MCF 10A (cell line): Measurements from ENCODE around the gene OR2H1. TPM values are rescaled to one million over a fixed set of nuclear protein-coding genes. Genes with fewer than 3 reads are reported as not detected.
A peak's percentile ranks its signal among the peaks of the same experiment; 100 is the strongest.

Source experiments
- BruUV-seq: library from RNA; stranded (reverse); fragments of 400-500 nt; replicated peaks from 2 replicates; lab custom pipeline; 2021; lab: Mats Ljungman, UMichigan
- CTCF ChIA-PET: fragments of 300-600 bp; sonication (Branson Sonifier 250); formaldehyde crosslinking; extraction: SDS; loops from one replicate; lab custom pipeline; 2021; ENCODE audit warnings: antibody characterized with exemption, inconsistent platforms; lab: Yijun Ruan, JAX
- POLR2A ChIA-PET: fragments of 300-600, 350-650 bp; sonication (Branson Sonifier 250); formaldehyde crosslinking; extraction: SDS; loops from one replicate; lab custom pipeline; 2020; ENCODE audit warnings: antibody characterized with exemption, inconsistent platforms; lab: Yijun Ruan, JAX
- DNase-seq: peaks from one replicate; pipeline ENCODE4 v3.0.0-alpha.2; 2018; ENCODE audit not compliant: unreplicated experiment
- H3K27ac Mint-ChIP-seq: one replicate; pipeline ENCODE4 v1.8.0; 2022; ENCODE audit warnings: mild to moderate bottlenecking, low read depth, mixed read lengths; ENCODE audit not compliant: unreplicated experiment
- H3K27me3 Mint-ChIP-seq: one replicate; pipeline ENCODE4 v1.8.0; 2022; ENCODE audit warnings: mixed read lengths; ENCODE audit not compliant: insufficient read depth, unreplicated experiment
- H3K36me3 Mint-ChIP-seq: one replicate; pipeline ENCODE4 v1.8.0; 2022; ENCODE audit warnings: mild to moderate bottlenecking, moderate library complexity, mixed read lengths; ENCODE audit not compliant: insufficient read depth, unreplicated experiment
- H3K4me1 Mint-ChIP-seq: one replicate; pipeline ENCODE4 v1.8.0; 2022; ENCODE audit warnings: mixed read lengths; ENCODE audit not compliant: insufficient read depth, unreplicated experiment
- H3K4me3 Mint-ChIP-seq: one replicate; pipeline ENCODE4 v1.8.0; 2022; ENCODE audit warnings: mild to moderate bottlenecking, moderate library complexity, mixed read lengths; ENCODE audit not compliant: unreplicated experiment
- H3K9me3 Mint-ChIP-seq: one replicate; pipeline ENCODE4 v1.8.0; 2022; ENCODE audit warnings: mixed read lengths; ENCODE audit not compliant: unreplicated experiment
- intact Hi-C: fragments of 100-400 bp; cut with micrococcal nuclease; formaldehyde crosslinking; loops from 2 replicates; pipeline ENCODE4 v1.14.1; 2022
- total RNA-seq: library from RNA; stranded (reverse); gene quantifications from 2 replicates; pipeline ENCODE4 v1.2.3, GENCODE V29; 2022
- TF ChIP-seq, protein P1 (sequence below): fragments of 200-600 bp; IDR thresholded peaks from one replicate; pipeline ENCODE4 v1.8.0; 2022; ENCODE audit warnings: antibody characterized with exemption, mild to moderate bottlenecking; ENCODE audit not compliant: unreplicated experiment

OR2H1 gene
- total RNA-seq, 1 experiment from 2014 or later: not detected

DNA sequence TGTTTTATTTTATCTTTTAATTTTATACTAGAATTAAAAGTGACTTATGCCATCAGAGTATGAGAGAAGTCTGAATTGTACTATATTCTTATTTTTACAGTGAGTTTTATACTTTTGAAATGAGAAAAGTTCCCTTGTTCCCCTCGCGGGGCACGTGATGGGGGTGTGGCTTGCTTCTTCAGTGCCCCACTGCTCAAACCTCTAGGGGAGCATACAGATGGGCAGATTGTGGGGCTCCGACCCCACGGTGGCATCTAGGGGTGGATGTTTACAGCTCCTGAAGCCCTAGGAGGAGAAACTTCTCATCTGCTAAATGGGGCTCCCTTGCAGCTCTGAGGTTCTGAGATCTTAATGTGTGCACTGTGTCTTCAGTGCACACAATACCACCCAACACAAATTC, 42.7 kb downstream of the OR2H1 start:
- H3K4me3 Mint-ChIP-seq: no peak overlapping the region
- ChIA-PET CTCF (interaction anchor here (0.6 kb wide), 1 partner anchor 620 kb away, joined by 3 read pairs; no protein-coding TSS in a partner anchor), POLR2A (no interaction called here)
- peaks cover 51% of the 10 kb centered on the region for H3K27me3 Mint-ChIP-seq
- peaks cover 6% of the 10 kb centered on the region for H3K4me1 Mint-ChIP-seq
- no peak for DNase-seq
- TF ChIP-seq, protein P1, sequence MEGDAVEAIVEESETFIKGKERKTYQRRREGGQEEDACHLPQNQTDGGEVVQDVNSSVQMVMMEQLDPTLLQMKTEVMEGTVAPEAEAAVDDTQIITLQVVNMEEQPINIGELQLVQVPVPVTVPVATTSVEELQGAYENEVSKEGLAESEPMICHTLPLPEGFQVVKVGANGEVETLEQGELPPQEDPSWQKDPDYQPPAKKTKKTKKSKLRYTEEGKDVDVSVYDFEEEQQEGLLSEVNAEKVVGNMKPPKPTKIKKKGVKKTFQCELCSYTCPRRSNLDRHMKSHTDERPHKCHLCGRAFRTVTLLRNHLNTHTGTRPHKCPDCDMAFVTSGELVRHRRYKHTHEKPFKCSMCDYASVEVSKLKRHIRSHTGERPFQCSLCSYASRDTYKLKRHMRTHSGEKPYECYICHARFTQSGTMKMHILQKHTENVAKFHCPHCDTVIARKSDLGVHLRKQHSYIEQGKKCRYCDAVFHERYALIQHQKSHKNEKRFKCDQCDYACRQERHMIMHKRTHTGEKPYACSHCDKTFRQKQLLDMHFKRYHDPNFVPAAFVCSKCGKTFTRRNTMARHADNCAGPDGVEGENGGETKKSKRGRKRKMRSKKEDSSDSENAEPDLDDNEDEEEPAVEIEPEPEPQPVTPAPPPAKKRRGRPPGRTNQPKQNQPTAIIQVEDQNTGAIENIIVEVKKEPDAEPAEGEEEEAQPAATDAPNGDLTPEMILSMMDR: no peak
- BruUV-seq: no TSS peak
- intact Hi-C loops: no loop called here
- H3K36me3 Mint-ChIP-seq: no peaks in the 10 kb centered on the region
- H3K27ac Mint-ChIP-seq: no peak overlapping the region
- no peaks in the 10 kb centered on the region for H3K9me3 Mint-ChIP-seq

DNA sequence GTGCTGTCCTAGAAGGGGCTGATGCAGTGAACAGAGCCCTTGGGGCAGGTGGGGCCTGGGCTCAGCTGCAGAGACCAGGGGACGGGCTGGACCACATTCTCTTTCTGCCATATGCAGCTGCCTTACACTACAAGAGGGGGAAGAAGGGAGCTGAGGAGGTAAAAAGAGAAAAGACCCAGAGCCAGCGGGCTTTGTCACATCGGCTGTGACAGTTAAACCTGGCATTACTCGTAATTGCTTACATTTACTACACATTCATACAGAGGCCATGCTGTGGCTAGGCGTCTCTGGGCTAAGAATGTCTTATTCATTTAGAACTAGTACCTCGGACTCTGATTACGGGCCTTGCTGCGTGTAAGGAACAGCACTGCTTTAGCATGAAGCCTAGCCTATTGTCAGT, 43.6 kb downstream of the OR2H1 start:
- Mint-ChIP-seq H3K4me1 (peaks cover 6% of the 10 kb centered on the region), H3K27ac (no peak overlapping the region), H3K36me3 (no peaks in the 10 kb centered on the region), H3K4me3 (no peak overlapping the region), H3K9me3 (no peaks in the 10 kb centered on the region), H3K27me3 (peaks cover 42% of the 10 kb centered on the region)
- TF ChIP-seq, protein P1: no peak
- CTCF ChIA-PET: no interaction called here
- intact Hi-C loops: no loop called here
- POLR2A ChIA-PET: no interaction called here
- BruUV-seq: no TSS peak
- no peak for DNase-seq

DNA sequence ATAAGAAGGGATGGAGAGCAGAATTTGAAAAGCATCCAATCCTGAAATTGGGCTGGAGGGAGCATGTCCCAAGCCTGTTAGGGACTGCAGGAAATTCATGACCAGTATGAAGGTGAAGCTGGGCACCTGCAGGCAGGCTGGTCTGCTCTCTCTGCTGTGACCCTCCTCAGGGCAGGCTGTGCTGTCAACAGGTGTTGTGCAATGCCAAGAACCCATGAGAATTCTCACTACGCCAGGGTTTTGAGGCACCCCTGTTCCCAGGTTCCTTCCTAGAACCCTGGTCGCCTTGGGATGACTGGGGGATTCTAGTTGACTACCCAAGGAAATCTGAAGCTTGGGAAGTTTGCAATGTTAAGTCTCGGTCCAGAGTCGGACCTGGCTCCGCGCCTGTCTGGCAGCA, 44.2 kb downstream of the OR2H1 start:
- intact Hi-C loops: no loop called here
- BruUV-seq: no TSS peak
- peaks cover 6% of the 10 kb centered on the region for H3K4me1 Mint-ChIP-seq
- DNase-seq: no peak
- CTCF ChIA-PET: no interaction called here
- POLR2A ChIA-PET: no interaction called here
- no peaks in the 10 kb centered on the region for H3K9me3 Mint-ChIP-seq
- no peak overlapping the region for H3K27ac Mint-ChIP-seq
- H3K4me3 Mint-ChIP-seq: no peak overlapping the region
- TF ChIP-seq, protein P1: no peak
- no peaks in the 10 kb centered on the region for H3K36me3 Mint-ChIP-seq
- H3K27me3 Mint-ChIP-seq: peaks cover 37% of the 10 kb centered on the region

DNA sequence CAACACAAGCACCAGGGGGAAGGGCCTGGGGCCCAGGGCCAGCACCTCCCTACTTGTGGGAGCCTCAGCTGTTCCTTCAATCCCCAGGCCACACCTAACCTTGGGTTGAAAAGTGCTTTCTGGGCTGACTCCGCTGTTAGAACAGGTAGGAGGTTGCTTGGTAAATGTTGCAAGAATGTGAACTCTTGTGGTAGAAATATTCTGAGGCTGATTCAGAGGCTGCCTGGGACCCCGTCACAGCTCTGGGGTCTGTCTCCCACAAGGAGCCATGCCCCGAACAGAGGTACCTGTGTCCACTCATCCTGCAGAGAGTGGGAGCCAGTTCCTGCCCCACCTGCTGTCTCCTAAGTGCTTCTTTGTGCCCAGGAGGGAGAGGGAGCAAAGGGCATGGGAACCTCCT, 45.2 kb downstream of the OR2H1 start:
- TF ChIP-seq, protein P1: no peak
- Mint-ChIP-seq H3K27ac (no peak overlapping the region), H3K4me1 (peaks cover 6% of the 10 kb centered on the region), H3K36me3 (no peaks in the 10 kb centered on the region), H3K9me3 (no peaks in the 10 kb centered on the region), H3K27me3 (peaks cover 31% of the 10 kb centered on the region), H3K4me3 (no peak overlapping the region)
- peak; percentile 8 for DNase-seq
- BruUV-seq: no TSS peak
- ChIA-PET POLR2A (interaction anchor here (0.6 kb wide), 1 partner anchor 97 kb away, joined by 3 read pairs; no protein-coding TSS in a partner anchor), CTCF (interaction anchor here (0.5 to 1.1 kb wide), 2 partner anchors 217 to 312 kb away, joined by 3 read pairs; no protein-coding TSS in a partner anchor)
- intact Hi-C loops: no loop called here
